COLO668 (cell line): ENCODE results near the gene ACAT2.
"Not testable (repeated sequence)": the region's sequence is repeated elsewhere in the genome, so short reads cannot be mapped to it uniquely, and the experiment has no call there.

Experiments
- DNase-seq: peaks from one replicate; lab custom pipeline; 2025; ENCODE audit not compliant: unreplicated experiment; lab: John Stamatoyannopoulos, UW

Gene ACAT2

DNA sequence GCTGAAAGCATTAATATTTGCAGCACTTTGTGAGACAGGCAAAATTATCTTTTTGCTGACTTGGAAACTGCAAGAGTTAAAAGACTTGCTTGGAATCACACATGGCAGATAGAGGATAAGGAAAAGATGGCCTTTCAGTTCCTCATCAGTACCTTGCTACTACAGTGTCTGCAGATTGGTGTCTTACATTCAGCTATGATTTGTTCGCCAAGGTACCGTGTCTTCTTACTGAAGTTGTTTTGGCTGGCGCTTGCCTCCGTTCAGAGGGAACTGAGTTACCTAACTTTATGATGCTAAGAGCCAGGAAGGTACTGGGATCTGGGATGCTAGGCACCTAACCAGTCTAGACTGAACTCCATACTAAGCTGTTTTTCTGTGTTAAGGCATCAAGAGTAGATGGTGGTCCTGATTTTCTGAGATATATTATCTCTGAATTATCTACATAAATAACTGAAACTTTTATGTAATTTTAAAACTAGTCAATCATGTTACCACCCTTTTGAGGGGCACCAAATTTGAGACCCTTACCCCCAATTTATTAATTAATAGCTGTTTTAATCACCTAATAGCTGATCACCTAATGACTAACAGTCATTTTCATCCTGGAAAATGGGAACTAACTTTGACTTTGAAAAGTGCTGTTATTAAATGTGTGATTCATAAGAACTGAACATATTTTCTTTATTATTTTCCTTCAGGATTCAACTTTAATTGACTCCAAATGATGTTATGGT lies 32.1 kb upstream of the ACAT2 start:
- DNase-seq, result peak; percentile 1

DNA sequence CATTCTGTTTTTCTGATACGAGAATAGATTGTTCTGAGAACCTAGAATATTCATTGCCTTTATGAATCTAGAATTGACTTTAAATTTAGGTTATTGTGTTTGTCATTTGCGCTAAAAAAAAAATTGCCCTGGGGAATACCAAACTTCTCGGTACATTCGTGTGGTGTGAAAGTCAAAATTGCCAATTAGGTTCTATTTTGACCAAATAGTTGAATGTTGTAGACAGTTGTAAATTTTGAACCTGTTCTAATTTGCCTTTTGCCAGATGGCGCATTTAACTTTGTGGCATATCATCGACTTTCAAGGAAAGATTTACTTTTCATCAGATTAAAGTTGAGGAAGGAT lies 31.5 kb upstream of the ACAT2 start:
- DNase-seq, result no peak

DNA sequence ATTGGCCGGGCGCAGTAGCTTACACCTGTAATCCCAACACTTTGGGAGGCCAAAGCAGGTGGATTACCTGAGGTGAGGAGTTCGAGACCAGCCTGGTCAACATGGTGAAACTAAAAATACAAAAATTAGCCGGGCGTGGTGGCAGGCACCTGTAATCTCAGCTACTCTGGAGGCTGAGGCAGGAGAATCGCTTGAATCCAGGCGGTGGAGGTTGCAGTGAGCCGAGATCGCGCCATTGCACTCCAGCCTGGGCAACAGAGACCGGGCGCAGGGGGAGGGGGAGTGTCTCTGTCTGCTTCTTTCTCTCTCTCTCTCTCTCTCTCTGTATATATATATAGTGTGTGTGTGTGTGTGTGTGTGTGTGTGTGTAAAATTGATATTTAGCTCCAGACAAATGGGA lies 29.3 kb upstream of the ACAT2 start:
- DNase-seq, result not testable (repeated sequence)

DNA sequence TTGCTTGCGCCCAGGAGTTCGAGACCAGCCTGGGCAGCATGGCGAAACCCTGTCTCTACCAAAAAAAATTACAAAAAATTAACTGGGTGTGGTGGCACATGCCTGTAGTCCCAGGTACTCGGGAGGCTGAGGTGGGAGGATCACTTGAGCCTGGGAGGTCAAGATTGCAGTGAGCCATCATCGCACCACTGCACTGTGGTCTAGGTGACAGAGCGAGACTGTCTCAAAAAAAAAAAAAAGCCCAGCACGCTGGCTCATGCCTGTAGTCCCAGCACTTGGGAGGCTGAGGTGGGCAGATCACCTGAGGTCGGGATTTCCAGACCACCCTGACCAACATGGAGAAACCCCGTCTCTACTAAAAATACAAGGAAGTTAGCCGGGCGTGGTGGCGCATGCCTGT lies 28.4 kb upstream of the ACAT2 start:
- DNase-seq, result not testable (repeated sequence)

DNA sequence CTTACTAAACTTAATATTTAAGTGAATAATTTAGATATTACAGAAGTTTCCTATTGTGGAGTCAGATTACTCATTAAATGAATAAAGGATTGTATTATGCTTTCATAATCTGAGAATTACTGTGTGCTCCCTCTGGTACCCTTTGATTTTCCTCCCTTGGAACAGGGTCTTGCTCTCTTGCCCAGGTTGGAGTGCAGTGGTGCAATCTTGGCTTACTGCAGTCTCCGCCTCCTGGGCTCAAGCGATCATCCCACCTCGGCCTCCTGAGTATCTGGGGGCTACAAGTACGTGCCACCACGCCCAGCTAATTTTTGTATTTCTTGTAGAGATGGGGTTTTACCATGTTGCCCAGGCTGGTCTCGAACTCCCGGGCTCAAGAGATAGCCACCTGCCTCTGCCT lies 24.9 kb upstream of the ACAT2 start:
- no peak for DNase-seq

DNA sequence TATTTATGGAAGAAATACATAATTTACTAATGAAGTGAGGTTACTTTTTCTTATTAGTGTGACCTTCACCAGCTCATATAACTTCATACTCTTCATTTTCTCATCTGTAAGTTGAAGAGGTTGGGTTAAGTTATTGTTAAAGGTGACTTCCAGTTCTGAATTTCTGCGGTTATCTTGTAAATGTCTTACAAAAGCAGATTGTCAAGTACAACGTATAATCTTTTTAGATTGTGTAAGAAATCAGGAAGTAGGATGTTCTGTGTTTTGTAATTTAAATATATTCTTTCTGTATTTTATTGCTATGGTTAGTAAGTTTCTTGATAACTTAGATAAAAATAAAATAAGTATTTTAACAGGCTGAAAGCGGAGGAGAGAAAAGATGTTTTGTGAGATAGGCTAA lies 22.5 kb upstream of the ACAT2 start:
- DNase-seq, result no peak

DNA sequence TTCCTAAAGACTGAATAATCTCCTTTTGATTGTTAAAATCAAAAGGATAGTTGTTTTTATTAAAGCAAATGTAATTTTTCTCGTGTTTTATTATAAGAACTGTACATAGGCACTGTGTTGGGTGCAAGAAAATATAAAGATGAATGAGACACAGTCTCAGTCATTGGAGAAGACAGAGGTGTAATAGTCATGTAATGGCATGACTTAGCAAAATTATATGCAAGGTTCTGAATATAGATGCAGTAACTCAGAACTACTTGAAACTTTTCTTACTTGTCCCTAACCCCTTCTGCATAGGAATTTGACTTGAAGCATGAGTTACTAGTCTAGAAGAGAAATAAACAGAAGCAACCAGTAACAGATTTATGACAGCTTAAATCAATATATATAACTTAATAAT lies 19.7 kb upstream of the ACAT2 start:
- no peak for DNase-seq

DNA sequence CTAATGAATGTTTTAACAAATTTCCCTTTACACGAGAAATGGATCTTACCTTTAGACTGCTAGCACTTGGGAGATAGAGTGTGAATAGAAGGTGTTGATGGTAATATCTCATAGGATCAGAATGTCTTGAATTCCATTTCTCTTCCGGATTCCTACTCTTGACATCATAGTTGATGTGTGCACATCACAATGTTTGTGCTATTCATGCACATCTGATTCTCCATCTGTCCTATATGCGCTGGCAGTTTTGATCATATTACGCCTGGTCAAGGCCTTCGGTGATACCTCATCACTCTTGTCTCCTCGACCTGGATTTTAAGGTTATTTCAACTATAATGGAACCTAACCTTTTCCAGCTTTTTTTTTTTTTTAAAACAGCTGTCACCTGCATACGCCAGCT lies 16.8 kb upstream of the ACAT2 start:
- no peak for DNase-seq

DNA sequence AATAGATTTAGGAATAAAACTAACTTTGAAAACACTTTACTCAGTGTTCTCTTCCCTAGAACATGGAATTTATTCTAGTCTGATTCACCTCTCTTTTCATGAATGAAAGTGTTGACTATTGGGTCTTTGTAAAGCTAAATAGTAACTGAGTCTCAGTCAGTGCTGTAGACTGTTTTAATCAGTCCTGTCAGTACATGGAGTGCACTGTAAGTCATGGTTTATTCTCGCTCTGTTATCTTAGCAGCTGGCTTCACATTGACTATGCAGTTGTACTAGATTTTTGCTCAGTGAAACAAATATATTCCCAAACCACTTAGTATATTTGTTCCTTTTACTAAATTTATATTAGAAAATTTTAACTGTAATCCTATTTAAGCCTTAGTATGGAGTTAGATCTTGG lies 15.1 kb upstream of the ACAT2 start:
- no peak for DNase-seq

DNA sequence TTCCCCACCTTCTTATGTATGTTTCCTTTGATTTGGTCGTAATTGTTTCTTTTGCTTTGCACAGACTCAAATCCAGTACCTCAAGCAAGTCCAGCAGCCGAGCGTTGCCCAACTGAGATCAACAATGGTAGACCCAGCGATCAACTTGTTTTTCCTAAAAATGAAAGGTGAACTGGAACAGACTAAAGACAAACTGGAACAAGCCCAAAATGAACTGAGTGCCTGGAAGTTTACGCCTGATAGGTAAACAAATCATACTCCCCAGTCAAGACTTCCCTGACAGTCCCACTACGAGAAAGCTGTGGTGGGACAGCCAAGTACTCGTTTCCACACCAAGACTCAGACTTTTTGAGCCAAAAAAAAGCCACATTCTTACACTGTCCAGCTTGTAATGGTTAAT lies 13.7 kb upstream of the ACAT2 start:
- DNase-seq, result not testable (repeated sequence)

DNA sequence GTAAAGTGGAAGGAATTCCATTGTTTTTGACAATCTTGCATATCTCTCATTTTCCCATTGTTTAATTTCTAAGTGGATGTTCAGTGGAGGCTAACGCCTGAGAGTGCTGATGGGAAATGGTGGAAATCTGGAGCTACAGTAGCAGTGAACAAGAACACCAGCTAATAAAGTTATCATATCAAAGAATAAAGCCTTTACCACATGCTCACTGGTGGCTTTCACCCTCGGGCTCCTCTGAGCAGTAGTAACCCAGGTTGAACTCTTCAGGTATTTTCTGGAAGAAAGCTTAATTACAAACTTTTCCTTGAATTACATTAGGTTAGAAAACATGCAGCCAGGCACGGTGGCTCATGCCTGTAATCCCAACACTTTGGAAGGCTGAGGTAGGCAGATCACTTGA lies 10.4 kb upstream of the ACAT2 start:
- DNase-seq, result no peak

DNA sequence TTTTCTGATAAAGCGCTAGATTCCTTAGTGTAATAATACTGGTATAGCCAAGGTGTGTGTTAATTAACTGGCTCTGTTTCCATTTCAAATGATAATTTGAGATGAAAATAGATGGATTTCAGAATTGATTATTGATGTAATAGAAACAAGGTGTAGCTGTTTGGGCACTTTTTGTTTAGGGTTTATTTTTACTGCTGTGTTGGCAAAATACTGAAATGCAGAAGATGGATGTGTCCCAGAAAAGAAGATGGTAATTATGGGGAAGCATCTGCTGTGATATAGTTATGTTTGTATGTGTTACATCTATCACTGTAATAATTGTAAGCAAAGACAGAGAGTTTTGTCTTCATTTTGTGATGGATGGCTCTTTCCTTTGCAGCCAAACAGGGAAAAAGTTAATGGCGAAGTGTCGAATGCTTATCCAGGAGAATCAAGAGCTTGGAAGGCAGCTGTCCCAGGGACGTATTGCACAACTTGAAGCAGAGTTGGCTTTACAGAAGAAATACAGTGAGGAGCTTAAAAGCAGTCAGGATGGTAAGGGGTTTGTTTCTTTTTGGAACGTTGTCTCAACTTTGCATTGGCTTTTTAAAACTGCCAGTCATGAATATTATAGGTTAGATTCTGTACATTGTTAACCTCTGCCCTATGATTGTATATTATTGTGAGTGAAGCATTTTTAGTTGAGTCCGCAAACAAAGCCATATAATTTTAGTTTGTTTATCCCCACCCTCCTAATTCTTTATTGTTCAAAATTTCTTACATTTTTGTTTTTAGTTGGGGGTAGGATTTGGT lies 8.6 kb upstream of the ACAT2 start:
- no peak for DNase-seq

DNA sequence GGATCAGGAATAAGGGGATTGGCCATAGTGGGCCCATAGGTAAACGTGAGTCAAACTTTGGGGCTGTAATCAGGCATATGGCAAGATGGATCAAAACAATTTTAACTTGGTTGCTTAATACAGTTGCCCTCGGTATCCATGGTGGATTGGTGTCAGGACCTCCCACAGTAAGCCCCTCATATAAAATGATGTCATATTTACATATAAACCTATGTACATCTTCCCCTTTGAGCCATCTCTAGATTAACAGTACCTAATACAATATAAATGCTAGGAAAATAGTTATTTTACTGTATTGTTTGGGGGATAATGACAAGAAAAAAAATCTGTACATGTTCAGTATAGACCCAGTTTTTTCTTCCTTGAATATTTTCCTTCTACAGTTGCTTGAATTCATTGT lies 7.4 kb upstream of the ACAT2 start:
- DNase-seq, result no peak

DNA sequence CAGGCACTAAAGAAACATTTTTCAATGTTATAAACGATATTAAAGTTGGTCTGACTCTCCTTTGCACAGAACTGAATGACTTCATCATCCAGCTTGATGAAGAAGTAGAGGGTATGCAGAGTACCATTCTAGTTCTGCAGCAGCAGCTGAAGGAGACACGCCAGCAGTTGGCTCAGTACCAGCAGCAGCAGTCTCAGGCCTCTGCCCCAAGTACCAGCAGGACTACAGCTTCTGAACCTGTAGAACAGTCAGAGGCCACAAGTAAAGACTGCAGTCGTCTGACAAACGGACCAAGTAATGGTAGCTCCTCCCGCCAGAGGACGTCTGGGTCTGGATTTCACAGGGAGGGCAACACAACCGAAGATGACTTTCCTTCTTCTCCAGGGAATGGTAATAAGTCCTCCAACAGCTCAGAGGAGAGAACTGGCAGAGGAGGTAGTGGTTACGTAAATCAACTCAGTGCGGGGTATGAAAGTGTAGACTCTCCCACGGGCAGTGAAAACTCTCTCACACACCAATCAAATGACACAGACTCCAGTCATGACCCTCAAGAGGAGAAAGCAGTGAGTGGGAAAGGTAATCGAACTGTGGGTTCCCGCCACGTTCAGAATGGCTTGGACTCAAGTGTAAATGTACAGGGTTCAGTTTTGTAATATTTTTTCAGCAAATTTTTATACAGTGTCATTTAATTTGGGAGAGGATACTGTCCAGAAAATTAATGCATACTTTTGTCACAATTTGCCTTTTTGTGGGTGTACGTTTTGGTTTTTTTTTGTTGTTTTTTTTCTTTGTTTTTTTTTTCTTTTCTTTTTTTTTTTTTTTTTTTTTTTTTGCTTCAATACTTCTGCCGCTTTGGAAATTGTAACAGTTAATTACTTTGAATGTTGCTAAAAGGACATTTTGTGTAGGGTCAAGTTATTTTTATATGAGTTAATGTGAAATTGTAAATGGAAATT lies 6.6 kb upstream of the ACAT2 start:
- no peak for DNase-seq

DNA sequence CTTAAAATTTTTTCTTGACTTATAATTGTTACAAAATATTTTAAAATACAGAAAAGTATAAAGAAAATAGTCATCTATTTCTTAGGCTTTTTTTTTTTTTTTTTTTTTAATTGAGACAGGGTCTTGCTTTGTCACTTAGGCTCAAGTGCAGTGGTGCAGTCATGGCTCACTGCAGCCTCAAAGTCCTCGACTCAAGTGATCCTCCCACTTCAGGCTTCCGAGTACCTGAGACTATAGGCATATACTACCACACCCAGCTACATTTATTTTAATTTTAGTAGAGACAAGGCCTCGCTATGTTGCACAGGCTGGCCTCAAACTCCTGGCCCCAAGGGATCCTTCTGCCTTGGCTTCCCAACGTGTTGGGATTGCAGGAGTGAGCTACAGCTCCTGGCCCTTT lies 5.3 kb upstream of the ACAT2 start:
- no peak for DNase-seq

DNA sequence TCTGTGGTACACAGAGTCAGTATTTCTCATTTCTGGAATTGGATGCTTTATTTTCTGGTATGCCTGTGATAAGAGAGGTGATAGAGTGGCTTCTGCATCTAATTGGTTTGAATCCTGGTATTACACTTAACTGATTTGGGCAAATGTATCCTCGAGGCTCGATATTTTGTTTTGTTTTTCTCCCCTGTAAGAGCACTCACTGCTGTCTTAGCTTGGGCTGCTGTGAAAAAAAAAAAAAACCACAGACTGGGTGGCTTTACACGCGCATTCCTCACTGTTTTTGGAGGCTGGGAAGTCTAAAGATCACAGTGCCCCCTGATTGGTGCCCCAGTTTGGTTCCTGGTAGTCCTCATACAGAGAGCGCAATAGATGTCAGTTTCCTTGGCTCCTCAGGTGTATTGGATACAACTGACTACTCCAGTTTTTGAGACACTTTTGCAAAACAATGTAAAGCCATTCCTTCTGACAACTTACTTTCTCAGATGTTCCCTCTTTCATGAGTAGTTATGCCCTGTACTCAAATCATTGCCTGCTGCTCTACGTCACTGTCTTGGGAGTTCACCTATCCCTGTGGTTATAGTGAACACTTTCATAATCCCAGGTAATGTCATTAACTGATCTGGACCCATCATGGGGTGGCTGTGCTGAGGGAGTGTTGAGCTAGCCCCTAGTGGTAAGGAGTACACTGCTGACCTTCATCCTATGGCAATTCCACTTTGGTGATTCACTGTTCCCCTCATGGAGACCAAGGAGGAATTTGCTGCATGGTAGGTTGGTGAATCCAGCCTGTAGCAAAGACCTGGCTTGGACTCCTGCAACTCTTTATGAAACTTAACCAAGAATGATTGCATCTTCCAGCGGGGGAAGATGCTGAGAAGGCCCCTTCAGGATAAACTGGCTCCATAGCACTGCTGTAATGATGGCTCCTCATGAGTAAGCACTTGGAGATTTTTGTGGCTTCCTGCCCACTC lies 3.5 kb upstream of the ACAT2 start:
- DNase-seq, result no peak

DNA sequence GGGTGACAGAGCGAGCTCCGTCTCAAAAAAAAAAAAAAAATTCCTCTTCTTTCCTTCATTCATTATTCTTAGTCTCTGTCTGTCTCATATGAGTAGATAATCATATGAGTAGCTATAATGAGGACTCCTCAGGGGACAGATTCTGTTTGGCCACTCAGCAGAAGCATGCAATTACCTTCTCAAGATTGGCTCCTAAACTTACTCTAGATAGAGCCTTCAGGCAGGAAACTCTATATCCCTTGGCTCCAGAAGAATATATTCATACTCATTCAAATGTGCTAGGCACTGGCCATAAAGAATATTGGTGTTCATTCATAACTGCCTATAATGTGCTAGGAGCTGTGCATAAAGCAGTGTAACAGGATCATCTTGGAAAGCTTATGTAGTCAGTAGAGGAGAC lies 2.2 kb upstream of the ACAT2 start:
- DNase-seq, result no peak

DNA sequence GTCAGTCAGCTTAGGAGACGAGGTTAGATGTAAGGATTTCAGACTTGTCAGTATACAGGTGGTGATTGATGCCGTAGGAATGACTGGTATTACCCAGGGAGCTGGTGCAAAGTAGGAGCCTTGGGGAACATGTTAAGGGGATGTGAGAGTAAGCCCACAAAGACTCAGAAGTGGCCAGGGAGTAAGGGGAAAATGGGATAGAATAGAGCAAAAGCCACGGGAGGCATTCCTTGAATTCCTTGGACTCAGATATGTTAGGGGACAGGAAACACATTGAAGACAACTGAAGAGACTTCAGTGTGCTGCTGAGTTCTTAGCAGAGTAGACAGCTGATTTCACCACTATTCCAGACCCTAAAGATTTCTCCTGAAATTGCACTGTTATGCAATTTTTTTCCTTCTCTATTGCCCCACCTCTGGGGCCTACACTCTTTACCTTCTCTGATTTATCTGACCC lies 1.2 kb upstream of the ACAT2 start:
- no peak for DNase-seq

DNA sequence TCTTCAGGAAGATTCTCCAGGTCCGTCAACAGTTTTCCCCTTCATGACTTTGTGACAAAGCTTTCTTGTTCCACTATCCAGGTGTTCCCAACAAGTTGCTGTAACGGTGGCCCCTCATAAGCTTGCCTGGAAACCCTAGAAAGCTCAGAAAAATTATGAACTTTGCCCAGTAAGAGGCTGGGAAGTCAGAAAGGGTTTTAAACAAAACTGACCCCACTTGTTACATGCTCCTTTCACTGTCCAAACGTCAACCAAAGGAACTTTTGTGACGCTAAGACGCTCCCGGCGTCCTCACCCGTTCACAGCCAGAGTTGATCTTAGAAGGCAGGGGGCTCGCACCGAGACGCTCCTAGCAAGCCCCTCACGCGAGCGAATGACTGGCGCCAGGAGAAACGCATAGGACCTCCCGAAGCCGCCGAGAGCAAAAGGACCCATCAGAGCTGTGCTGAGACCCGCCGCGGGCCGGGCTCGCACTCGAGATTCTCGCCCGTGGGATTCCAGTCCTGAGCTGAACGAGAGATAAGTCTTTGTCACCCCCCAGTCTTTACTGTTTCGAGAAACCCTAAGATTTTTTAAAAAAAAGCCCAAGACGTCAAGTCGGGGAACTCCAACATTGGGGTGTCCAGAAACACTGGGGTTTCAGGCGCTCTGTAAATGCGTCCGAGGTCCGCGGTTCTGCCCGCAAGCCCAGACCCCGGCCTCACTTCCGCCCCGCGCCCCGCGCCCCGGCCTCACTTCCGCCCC lies 544 bp upstream of the ACAT2 start:
- peak; percentile 19 for DNase-seq
